ENCODE data around the gene ZNF664.

ZNF664 gene

GRCh38 chr12:124011435-124012115 is 38.6 kb downstream of the ZNF664 start:
- FAIRE-seq, result no peak

- FAIRE-seq, result no peak
Measured at GRCh38 chr12:124013073-124013472, 40.1 kb downstream of the ZNF664 start.

GRCh38 chr12:124015494-124016461 is 42.8 kb downstream of the ZNF664 start:
- no peak for FAIRE-seq

GRCh38 chr12:124017064-124017463 is 44.0 kb downstream of the ZNF664 start:
- FAIRE-seq, result no peak

GRCh38 chr12:124018539-124018938 is 45.5 kb downstream of the ZNF664 start:
- FAIRE-seq, result no peak

GRCh38 chr12:124019115-124019514 is 46.1 kb downstream of the ZNF664 start:
- no peak for FAIRE-seq

GRCh38 chr12:124020514-124020949 is 47.5 kb downstream of the ZNF664 start:
- no peak for FAIRE-seq

GRCh38 chr12:124021007-124021406 is 48.0 kb downstream of the ZNF664 start:
- FAIRE-seq, result no peak

- no peak for FAIRE-seq
Measured at GRCh38 chr12:124022161-124022560, 49.1 kb downstream of the ZNF664 start.

- no peak for FAIRE-seq
Measured at GRCh38 chr12:124024263-124024678, 51.3 kb downstream of the ZNF664 start.

- no peak for FAIRE-seq
Measured at GRCh38 chr12:124024776-124025175, 51.8 kb downstream of the ZNF664 start.

GRCh38 chr12:124025661-124026060 is 52.6 kb downstream of the ZNF664 start:
- no peak for FAIRE-seq

GRCh38 chr12:124026755-124027745 is 54.0 kb downstream of the ZNF664 start:
- no peak for FAIRE-seq

GRCh38 chr12:124027753-124028554 is 54.9 kb downstream of the ZNF664 start:
- FAIRE-seq, result no peak

GRCh38 chr12:124028555-124028925 is 55.5 kb downstream of the ZNF664 start:
- FAIRE-seq, result no peak

GRCh38 chr12:124030008-124030407 is 57.0 kb downstream of the ZNF664 start:
- FAIRE-seq, result no peak

- FAIRE-seq, result no peak
Measured at GRCh38 chr12:124030510-124030909, 57.5 kb downstream of the ZNF664 start.

GRCh38 chr12:124031058-124031457 is 58.0 kb downstream of the ZNF664 start:
- FAIRE-seq, result no peak

- peak; percentile 91 for FAIRE-seq
Measured at GRCh38 chr12:124032265-124032886, 59.4 kb downstream of the ZNF664 start.

- FAIRE-seq, result no peak
Measured at GRCh38 chr12:124033859-124034258, 60.8 kb downstream of the ZNF664 start.

GRCh38 chr12:124034297-124034696 is 61.3 kb downstream of the ZNF664 start:
- no peak for FAIRE-seq

Data from islet of Langerhans (tissue), 1 donor.